GM12878 (cell line): ENCODE measurements around the gene CNPPD1. TPM values are rescaled to one million over a fixed set of nuclear protein-coding genes. Genes with fewer than 3 reads are reported as not detected.
A peak's percentile ranks its signal among the peaks of the same experiment; 100 is the strongest.

Source experiments
- ATAC-seq: fragments of 200-7000 bp; cut with Tn5 transposase; 3 replicates; pipeline ENCODE4 v1.9.1; 2020; ENCODE audit warnings: mild to moderate bottlenecking, moderate library complexity
- BruUV-seq: library from RNA; stranded (reverse); fragments of 400-500 nt; replicated peaks from 2 replicates; lab custom pipeline; 2021; lab: Mats Ljungman, UMichigan
- CTCF ChIA-PET: fragments of 300-600 bp; sonication (Branson Sonifier 250); formaldehyde crosslinking; extraction: SDS; loops from one replicate; lab custom pipeline; 2021; ENCODE audit warnings: inconsistent platforms; lab: Yijun Ruan, JAX
- POLR2A ChIA-PET: fragments of 350-600 bp; formaldehyde crosslinking; extraction: SDS; loops from one replicate; lab custom pipeline; 2021; ENCODE audit warnings: inconsistent platforms; lab: Charles Lee
- RAD21 ChIA-PET: fragments of 300-600 bp; sonication (Branson Sonifier 250); formaldehyde crosslinking; loops from one replicate; lab custom pipeline; 2023; ENCODE audit warnings: antibody characterized with exemption; ENCODE audit not compliant: unreplicated experiment; lab: Charles Lee
- SMC1A ChIA-PET: fragments of 300-600 bp; sonication (Branson Sonifier 250); formaldehyde crosslinking; loops from one replicate; lab custom pipeline; 2023; ENCODE audit not compliant: unreplicated experiment, uncharacterized antibody; lab: Charles Lee
- DNase-seq: peaks from one replicate; pipeline ENCODE4 v3.0.0-alpha.2; 2011; ENCODE audit warnings: low read depth, low spot score
- FAIRE-seq: peaks from 3 replicates; lab custom pipeline; 2011; peaks lifted over from hg19 to GRCh38; lab: Jason Lieb, UNC
- H2AFZ ChIP-seq: 2 replicates; pipeline ENCODE4 v1.6.0; 2011; ENCODE audit warnings: low read depth, low read length, control low read depth; ENCODE audit not compliant: control insufficient read depth
- H3K27ac ChIP-seq: 2 replicates; pipeline ENCODE4 v1.5.1; 2011; ENCODE audit warnings: control low read depth; ENCODE audit not compliant: control insufficient read depth, insufficient read depth
- H3K27me3 ChIP-seq, 2 experiments: replicated peaks in 1 of 2; 2 replicates each; pipeline versions ENCODE4 v1.6.0 to v1.6.1; 2011; ENCODE audit warnings: low read length in 1 of 2; ENCODE audit not compliant: control insufficient read depth in 2 of 2, insufficient read depth in 2 of 2
- H3K36me3 ChIP-seq, 2 experiments: 2 replicates each; pipeline ENCODE4 v1.5.1; 2011; ENCODE audit warnings: low read length in 1 of 2; ENCODE audit not compliant: control insufficient read depth in 2 of 2, insufficient read depth in 2 of 2
- H3K4me1 ChIP-seq: 2 replicates; pipeline ENCODE4 v1.6.1; 2011; ENCODE audit warnings: mild to moderate bottlenecking, low read length, moderate library complexity, mixed read lengths; ENCODE audit not compliant: control insufficient read depth, insufficient read depth
- H3K4me2 ChIP-seq: 2 replicates; pipeline ENCODE4 v1.6.0; 2011; ENCODE audit warnings: control low read depth; ENCODE audit not compliant: control insufficient read depth, insufficient read depth
- H3K4me3 ChIP-seq: fragments of 200-600 bp; sonication (generic); 2 replicates; pipeline ENCODE4 v1.5.1; 2016
- H3K79me2 ChIP-seq: 2 replicates; pipeline ENCODE4 v1.6.0; 2011; ENCODE audit warnings: low read length; ENCODE audit not compliant: control insufficient read depth, insufficient read depth
- H3K9ac ChIP-seq: 2 replicates; pipeline ENCODE4 v1.8.0; 2011; ENCODE audit warnings: low read length, control low read depth, mixed read lengths; ENCODE audit not compliant: control insufficient read depth, insufficient read depth
- H3K9me3 ChIP-seq: replicated peaks from 3 replicates; pipeline ENCODE4 v1.5.1; 2011; ENCODE audit warnings: mild to moderate bottlenecking, low read length; ENCODE audit not compliant: control insufficient read depth, insufficient read depth
- H4K20me1 ChIP-seq: 2 replicates; pipeline ENCODE4 v1.6.0; 2011; ENCODE audit not compliant: control insufficient read depth, insufficient read depth
- ASH2L ChIP-seq: fragments of 300-600, 200-600 bp; sonication (generic); IDR thresholded peaks from 2 replicates; pipeline ENCODE4 v1.6.1; 2017; ENCODE audit warnings: low read depth, mild to moderate bottlenecking, borderline replicate concordance
- CBX3 ChIP-seq: fragments of 200-600 bp; sonication (generic); IDR thresholded peaks from 2 replicates; pipeline ENCODE4 v1.6.1; 2016; ENCODE audit warnings: low read depth, borderline replicate concordance
- CEBPZ ChIP-seq: fragments of 150-350 bp; IDR thresholded peaks from 2 replicates; pipeline ENCODE4 v1.6.1; 2016; ENCODE audit warnings: low read depth, low read length
- CHD1 ChIP-seq: IDR thresholded peaks from 2 replicates; pipeline ENCODE4 v1.6.1; 2012; ENCODE audit warnings: low read depth, low read length, improper control_type of control experiment
- ETV6 ChIP-seq, 2 experiments: fragments of 450-650 bp in 1 of 2; IDR thresholded peaks in 1 of 2; conservative IDR thresholded peaks in 1 of 2; 2 replicates each; pipeline ENCODE4 v1.6.1; 2014; ENCODE audit warnings: antibody characterized with exemption in 1 of 2, borderline replicate concordance in 1 of 2, low read depth in 1 of 2, mild to moderate bottlenecking in 1 of 2, moderate library complexity in 1 of 2
- IKZF2 ChIP-seq, 2 experiments: fragments of 450-650 bp; IDR thresholded peaks; 2 replicates each; pipeline ENCODE4 v1.6.1; 2017; ENCODE audit warnings: mild to moderate bottlenecking in 2 of 2, moderate library complexity in 2 of 2
- NBN ChIP-seq: fragments of 450-650 bp; IDR thresholded peaks from 2 replicates; pipeline ENCODE4 v1.6.1; 2016
- POLR2A ChIP-seq: IDR thresholded peaks from 2 replicates; pipeline ENCODE4 v1.6.1; 2011; ENCODE audit warnings: low read depth, mild to moderate bottlenecking, low read length
- SIX5 ChIP-seq: IDR thresholded peaks from 2 replicates; pipeline ENCODE4 v1.6.1; 2011; ENCODE audit warnings: mild to moderate bottlenecking, low read depth, low read length, moderate library complexity; ENCODE audit not compliant: severe bottlenecking
- SMAD1 ChIP-seq: fragments of 450-650 bp; IDR thresholded peaks from 2 replicates; pipeline ENCODE4 v1.6.1; 2018; ENCODE audit warnings: mild to moderate bottlenecking, low read depth; ENCODE audit not compliant: partially characterized antibody
- WGBS: methylation state at CpG from one replicate; pipeline ENCODE4 v1.1.6; 2016; ENCODE audit warnings: low lambda C conversion rate; ENCODE audit not compliant: insufficient replicate concordance, insufficient coverage; ENCODE audit errors: missing lambda C conversion rate; 5-methylcytosine and 5-hydroxymethylcytosine counted together
- in situ Hi-C: fragments of 300-500 bp; cut with MboI; formaldehyde crosslinking; loops from 9 replicates; pipeline ENCODE4 v1.14.3; 2018; ENCODE audit warnings: mixed read lengths
- intact Hi-C: fragments of 100-400 bp; cut with micrococcal nuclease; formaldehyde crosslinking; loops from one replicate; pipeline ENCODE4 v1.14.2; 2022; ENCODE audit not compliant: unreplicated experiment
- polyA plus RNA-seq, 11 experiments: library from polyadenylated mRNA; depleted of rRNA in 4 of 11; unstranded in 6 of 11; stranded (reverse) in 5 of 11; fragments of >200 nt; fragmentation: Nextera tagmentation in 4 of 11; fragmentation: Illumina TruSeq in 1 of 11; extraction: Ambion mirVana in 4 of 11; extraction: Trizol in 1 of 11; gene quantifications; 1 replicate in 1 of 11; 2 replicates in 10 of 11; pipeline versions ENCODE4 v1.2.1 to v1.2.3, GENCODE V29; 2011 to 2016; ENCODE audit warnings: inconsistent platforms in 2 of 11, missing spikeins in 2 of 11, low read depth in 1 of 11
- total RNA-seq, 4 experiments: library from RNA; depleted of rRNA in 3 of 4; stranded (reverse); fragments of >200 nt in 3 of 4; fragmentation: Illumina TruSeq in 1 of 4; extraction: Trizol in 1 of 4; gene quantifications; 2 replicates each; pipeline versions ENCODE4 v1.2.1 to v1.2.3, GENCODE V29; 2013 to 2021

CNPPD1 gene
- total and polyA plus RNA-seq, 10 of the 15 experiments (the other 5 are each of a cell fraction or from before 2014, with no cell fraction given), result 12.2 to 86.6 (median 43.4) TPM

GRCh38 chr2:219210196-219210885 lies 33.6 kb upstream of the CNPPD1 start:
- Histone ChIP-seq H3K9ac (no peak overlapping the region), H3K36me3 (peaks cover 0 to 12% of the 10 kb centered on the region in 2 experiments; a peak in 3 of 4 replicates), H2AFZ (no peak overlapping the region), H4K20me1 (no peaks in the 10 kb centered on the region), H3K27ac (no peak overlapping the region), H3K27me3 (no peaks in the 10 kb centered on the region), H3K4me2 (no peak overlapping the region), H3K4me1 (peaks cover 8% of the 10 kb centered on the region), H3K79me2 (no peaks in the 10 kb centered on the region; the same call in 1 of the 2 replicates), H3K9me3 (no peaks in the 10 kb centered on the region), H3K4me3 (no peak overlapping the region)
- WGBS, result 97% methylated on average over 24 of the region's 24 CpGs
- ChIA-PET SMC1A (no interaction called here), POLR2A (interaction anchor here (0.5 to 1.0 kb wide), 2 partner anchors 19 to 34 kb away, joined by 4 read pairs; partner anchors contain the start of gene CNPPD1), CTCF (interaction anchor here (0.6 kb wide), 1 partner anchor 67 kb away, joined by 3 read pairs; no protein-coding TSS in a partner anchor), RAD21 (interaction anchor here (1.9 kb wide), 1 partner anchor 34 kb away, joined by 5 read pairs; the partner anchor contains the start of gene CNPPD1)
- TF ChIP-seq ASH2L, result no peak
- peak; percentile 25; the same call in 1 of the 2 replicates for TF ChIP-seq POLR2A
- intact Hi-C loops, result no loop called here
- BruUV-seq, result no TSS peak
- no peak for FAIRE-seq
- in situ Hi-C loops, result no loop called here
- no peak for ATAC-seq
- DNase-seq, result no peak

- 61% methylated on average over 18 of the region's 18 CpGs for WGBS
- Histone ChIP-seq H2AFZ (no peak overlapping the region), H4K20me1 (no peaks in the 10 kb centered on the region), H3K9ac (no peak overlapping the region), H3K27ac (no peak overlapping the region), H3K27me3 (no peaks in the 10 kb centered on the region), H3K79me2 (no peaks in the 10 kb centered on the region; the same call in 1 of the 2 replicates), H3K36me3 (peaks cover 0 to 9% of the 10 kb centered on the region in 2 experiments; a peak in 3 of 4 replicates), H3K4me1 (peaks cover 8% of the 10 kb centered on the region), H3K4me3 (no peak overlapping the region), H3K4me2 (no peak overlapping the region), H3K9me3 (no peaks in the 10 kb centered on the region)
- ChIA-PET SMC1A (no interaction called here), RAD21 (interaction anchor here (1.1 kb wide), 1 partner anchor 36 kb away, joined by 3 read pairs; no protein-coding TSS in a partner anchor), POLR2A (interaction anchor here (0.5 to 4.0 kb wide), 3 partner anchors 18 to 33 kb away, joined by 4 to 25 read pairs (median 4); partner anchors contain the start of genes ANKZF1, ATG9A and CNPPD1), CTCF (interaction anchor here (0.6 to 2.2 kb wide), 4 partner anchors 38 to 86 kb away, joined by 3 to 13 read pairs (median 4); no protein-coding TSS in a partner anchor)
- intact Hi-C loops, result loop anchor here (5.0 kb wide), 1 partner anchor 68 kb away; the partner anchor contains the start of gene DNAJB2
- in situ Hi-C loops, result loop anchor here (5.0 kb wide), 1 partner anchor 37 kb away; the partner anchor contains the start of gene SLC23A3
- FAIRE-seq, result no peak
- no TSS peak for BruUV-seq
- no peak for ATAC-seq
- DNase-seq, result no peak
- TF ChIP-seq SIX5 (no peak), CHD1 (no peak), IKZF2 (IDR thresholded peaks at IDR 0.05) (no peak), ETV6 (conservative IDR thresholded peaks at IDR 0.05 in 1 of 2, IDR thresholded peaks at IDR 0.05 in 1 of 2; ENCODE audit: borderline replicate concordance in 1 of 2, low read depth in 1 of 2) (no peak), CBX3 (no peak), CEBPZ (no peak), NBN (no peak), SMAD1 (no peak)
Measured at GRCh38 chr2:219209236-219210195, 32.8 kb upstream of the CNPPD1 start.
